HCT116 (cell line): ENCODE results near the gene MAP3K10. TPM values are rescaled to one million over a fixed set of nuclear protein-coding genes. Genes with fewer than 3 reads are reported as not detected.

ENCODE experiments used
- ATAC-seq: fragments of 200-7000 bp; cut with Tn5 transposase; 2 replicates; pipeline ENCODE4 v1.9.1; 2020; ENCODE audit warnings: mild to moderate bottlenecking, moderate library complexity
- BruUV-seq: library from RNA; stranded (reverse); fragments of 400-500 nt; replicated peaks from 2 replicates; lab custom pipeline; 2021; lab: Mats Ljungman, UMichigan
- CTCF ChIA-PET: fragments of 300-600 bp; sonication (Branson Sonifier 250); formaldehyde crosslinking; loops from one replicate; lab custom pipeline; 2021; ENCODE audit warnings: antibody characterized with exemption; lab: Charles Lee
- POLR2A ChIA-PET: fragments of 300-600, 350-600 bp; sonication (Branson Sonifier 250); formaldehyde crosslinking; loops from one replicate; lab custom pipeline; 2021; ENCODE audit warnings: antibody characterized with exemption; lab: Charles Lee
- RAD21 ChIA-PET, 2 experiments: fragments of 300-600 bp; sonication (Branson Sonifier 250); formaldehyde crosslinking; loops; one replicate each; lab custom pipeline; 2023; ENCODE audit warnings: low total read pairs in 2 of 2; ENCODE audit not compliant: uncharacterized antibody in 2 of 2, unreplicated experiment in 2 of 2, low non-redundant PET in 1 of 2; lab: Charles Lee
- DNase-seq: peaks from one replicate; pipeline ENCODE4 v3.0.0-alpha.2; 2010; ENCODE audit warnings: low read depth, low spot score
- H2AFZ ChIP-seq: fragments of 200-600 bp; shearing (Covaris generic), sonication (generic); 2 replicates; pipeline ENCODE4 v1.6.1; 2017; ENCODE audit warnings: low read depth, mixed run types, mixed read lengths, antibody characterized with exemption, low read length; ENCODE audit not compliant: poor library complexity, severe bottlenecking
- H3K27ac ChIP-seq: 2 replicates; pipeline ENCODE4 v1.5.1; 2012; ENCODE audit warnings: low read depth, low read length
- H3K27me3 ChIP-seq: fragments of 200-600 bp; sonication (generic); 2 replicates; pipeline ENCODE4 v1.6.1; 2016; ENCODE audit warnings: mixed run types, low read length, mixed read lengths; ENCODE audit not compliant: insufficient read depth
- H3K36me3 ChIP-seq, 2 experiments: fragments of 200-500 bp in 1 of 2; fragments of 200-600 bp in 1 of 2; sonication (Bioruptor generic) in 1 of 2; sonication (generic) in 1 of 2; 2 replicates each; pipeline versions ENCODE4 v1.5.1 to v1.6.1; 2014 to 2016; ENCODE audit warnings: low read length in 2 of 2, inconsistent platforms in 1 of 2, mixed read lengths in 1 of 2, mixed run types in 1 of 2; ENCODE audit not compliant: insufficient read depth in 2 of 2, control insufficient read depth in 1 of 2
- H3K4me1 ChIP-seq, 2 experiments: fragments of 200-600 bp in 1 of 2; sonication (generic) in 1 of 2; 2 replicates each; pipeline versions ENCODE4 v1.5.1 to v1.6.1; 2012 to 2017; ENCODE audit warnings: low read length in 2 of 2, inconsistent platforms in 1 of 2, mild to moderate bottlenecking in 1 of 2, mixed read lengths in 1 of 2, mixed run types in 1 of 2, moderate library complexity in 1 of 2; ENCODE audit not compliant: insufficient read depth in 2 of 2, control insufficient read depth in 1 of 2
- H3K4me2 ChIP-seq: fragments of 200-600 bp; sonication (generic); 2 replicates; pipeline ENCODE4 v1.6.1; 2017; ENCODE audit warnings: mixed run types, low read length, mixed read lengths
- H3K4me3 ChIP-seq, 2 experiments: fragments of 200-600 bp in 1 of 2; sonication (generic) in 1 of 2; replicated peaks in 1 of 2; 2 replicates each; pipeline ENCODE4 v1.5.1; 2011 to 2016; ENCODE audit warnings: low read length in 2 of 2, control low read depth in 1 of 2, low read depth in 1 of 2, mild to moderate bottlenecking in 1 of 2, mixed read lengths in 1 of 2, mixed run types in 1 of 2
- H3K79me2 ChIP-seq: fragments of 200-600 bp; sonication (generic); 2 replicates; pipeline ENCODE4 v1.6.1; 2017; ENCODE audit warnings: mild to moderate bottlenecking, mixed run types, low read length, moderate library complexity, mixed read lengths; ENCODE audit not compliant: insufficient read depth
- H3K9ac ChIP-seq: fragments of 200-600 bp; sonication (generic); 2 replicates; pipeline ENCODE4 v1.6.1; 2016; ENCODE audit warnings: low read length, mixed read lengths
- H3K9me2 ChIP-seq: fragments of 200-600 bp; sonication (generic), shearing (Covaris generic); 2 replicates; pipeline ENCODE4 v1.6.1; 2017; ENCODE audit warnings: mixed run types, mild to moderate bottlenecking, moderate library complexity; ENCODE audit not compliant: insufficient read depth
- H3K9me3 ChIP-seq, 2 experiments: fragments of 200-500 bp in 1 of 2; fragments of 200-600 bp in 1 of 2; sonication (Bioruptor generic) in 1 of 2; sonication (generic) in 1 of 2; 2 replicates each; pipeline ENCODE4 v1.6.1; 2014 to 2017; ENCODE audit warnings: low read length in 2 of 2, mixed read lengths in 2 of 2, inconsistent platforms in 1 of 2, low read depth in 1 of 2, mild to moderate bottlenecking in 1 of 2, mixed run types in 1 of 2, moderate library complexity in 1 of 2; ENCODE audit not compliant: control insufficient read depth in 1 of 2, insufficient read depth in 1 of 2
- H4K20me1 ChIP-seq: fragments of 200-600 bp; sonication (generic), shearing (Covaris generic); 2 replicates; pipeline ENCODE4 v1.6.1; 2017; ENCODE audit warnings: mixed run types, mild to moderate bottlenecking, moderate library complexity; ENCODE audit not compliant: insufficient read depth
- CBX3 ChIP-seq: IDR thresholded peaks from 2 replicates; pipeline ENCODE4 v1.6.1; 2012; ENCODE audit warnings: low read depth
- CEBPB ChIP-seq: IDR thresholded peaks from 2 replicates; pipeline ENCODE4 v1.6.1; 2012; ENCODE audit warnings: low read depth
- CTCF ChIP-seq, 3 experiments: fragments of 200-600 bp in 1 of 3; sonication (generic) in 1 of 3; IDR thresholded peaks in 2 of 3; conservative IDR thresholded peaks in 1 of 3; 2 replicates each; pipeline ENCODE4 v1.5.1; 2012 to 2017; ENCODE audit warnings: low read depth in 2 of 3, low read length in 2 of 3, antibody characterized with exemption in 1 of 3, borderline replicate concordance in 1 of 3, control low read depth in 1 of 3, mild to moderate bottlenecking in 1 of 3, mixed read lengths in 1 of 3, mixed run types in 1 of 3, moderate library complexity in 1 of 3; ENCODE audit not compliant: insufficient read depth in 1 of 3
- EGR1 ChIP-seq: IDR thresholded peaks from 2 replicates; pipeline ENCODE4 v1.6.1; 2012; ENCODE audit warnings: low read depth
- ELF1 ChIP-seq: IDR thresholded peaks from 2 replicates; pipeline ENCODE4 v1.6.1; 2012; ENCODE audit warnings: low read depth, borderline replicate concordance
- FOSL1 ChIP-seq: IDR thresholded peaks from 2 replicates; pipeline ENCODE4 v1.6.1; 2012; ENCODE audit warnings: low read depth
- POLR2A ChIP-seq: IDR thresholded peaks from 2 replicates; pipeline ENCODE4 v1.7.0; 2011; ENCODE audit warnings: borderline replicate concordance; ENCODE audit not compliant: insufficient read depth, insufficient read length; ENCODE audit errors: extremely low read depth
- RAD21 ChIP-seq: IDR thresholded peaks from 2 replicates; pipeline ENCODE4 v1.6.1; 2012; ENCODE audit warnings: low read depth, mild to moderate bottlenecking
- SRF ChIP-seq: IDR thresholded peaks from 2 replicates; pipeline ENCODE4 v1.6.1; 2012; ENCODE audit warnings: low read depth
- TCF7L2 ChIP-seq: IDR thresholded peaks from 2 replicates; pipeline ENCODE4 v1.7.0; 2011; ENCODE audit warnings: borderline replicate concordance, inconsistent platforms; ENCODE audit not compliant: insufficient read depth, insufficient read length; ENCODE audit errors: extremely low read depth
- YY1 ChIP-seq: IDR thresholded peaks from 2 replicates; pipeline ENCODE4 v1.6.1; 2011; ENCODE audit warnings: low read length, low read depth, moderate library complexity, mild to moderate bottlenecking; ENCODE audit not compliant: insufficient replicate concordance; ENCODE audit errors: extremely low read depth
- ZBTB33 ChIP-seq: IDR thresholded peaks from 2 replicates; pipeline ENCODE4 v1.6.1; 2011; ENCODE audit warnings: mild to moderate bottlenecking, low read length, moderate library complexity; ENCODE audit not compliant: insufficient replicate concordance; ENCODE audit errors: extremely low read depth
- ZNF274 ChIP-seq: fragments of 200-500 bp; sonication (Bioruptor generic); IDR thresholded peaks from 2 replicates; pipeline ENCODE4 v1.6.1; 2014; ENCODE audit warnings: mild to moderate bottlenecking, low read depth, low read length, inconsistent platforms
- intact Hi-C: fragments of 100-400 bp; cut with micrococcal nuclease; formaldehyde crosslinking; loops from 2 replicates; pipeline ENCODE4 v1.10.0; 2022
- total RNA-seq: library from RNA; stranded (reverse); gene quantifications from one replicate; pipeline ENCODE4 v1.2.1, GENCODE V29; 2021; ENCODE audit not compliant: unreplicated experiment

MAP3K10 gene
- total RNA-seq, 1 experiment from 2014 or later, result 17.3 TPM

- RAD21 ChIA-PET, result no interaction called here
- CTCF ChIA-PET, result no interaction called here
- no TSS peak for BruUV-seq
These were observed 61.2 kb downstream of the MAP3K10 start for GRCh38 chr19:40252395-40252794.

More at GRCh38 chr19:40252395-40252794, 61.2 kb downstream of the MAP3K10 start:
- Histone ChIP-seq H3K27me3 (no peaks in the 10 kb centered on the region), H3K79me2 (peaks cover 4% of the 10 kb centered on the region; the same call in 1 of the 2 replicates), H3K4me3 (no peak overlapping the region), H3K4me2 (no peak overlapping the region), H2AFZ (no peak overlapping the region), H3K9me3 (no peaks in the 10 kb centered on the region), H4K20me1 (no peaks in the 10 kb centered on the region), H3K36me3 (peaks cover 14 to 24% of the 10 kb centered on the region in 2 experiments; a peak in 3 of 4 replicates), H3K4me1 (peaks cover 9 to 10% of the 10 kb centered on the region in 2 experiments; a peak in 2 of 4 replicates), H3K9ac (no peak overlapping the region), H3K27ac (no peak overlapping the region), H3K9me2 (no peaks in the 10 kb centered on the region)
- TF ChIP-seq ZBTB33, result no peak
- no peak for TF ChIP-seq FOSL1
- TF ChIP-seq CTCF (IDR thresholded peaks at IDR 0.05 in 2 of 3, conservative IDR thresholded peaks at IDR 0.05 in 1 of 3; ENCODE audit: borderline replicate concordance in 1 of 3, insufficient read depth in 1 of 3, low read depth in 2 of 3, low read length in 2 of 3), result no peak
- TF ChIP-seq RAD21, result no peak
- no peak for TF ChIP-seq ELF1
- TF ChIP-seq TCF7L2, result no peak
- no peak for TF ChIP-seq ZNF274
- no peak for TF ChIP-seq EGR1
- TF ChIP-seq POLR2A, result no peak
- no peak for TF ChIP-seq SRF
- TF ChIP-seq YY1, result no peak
- TF ChIP-seq CEBPB, result no peak
- TF ChIP-seq CBX3, result no peak
- POLR2A ChIA-PET, result no interaction called here
- DNase-seq, result no peak
- intact Hi-C loops, result no loop called here
- ATAC-seq, result no peak
